Subcutaneous abdominal adipose tissue (tissue), 5 donors: ENCODE measurements around the gene ZFP92.
"Not testable (repeated sequence)": the region's sequence is repeated elsewhere in the genome, so short reads cannot be mapped to it uniquely, and the experiment has no call there.

Experiments used
- H3K27ac ChIP-seq: one replicate; pipeline ENCODE4 v1.7.0; 2013; ENCODE audit warnings: low read depth, mild to moderate bottlenecking, inconsistent platforms, low read length, moderate library complexity
- H3K27me3 ChIP-seq, 5 donors: one replicate each; pipeline ENCODE4 v1.7.0; 2013; ENCODE audit warnings: low read length in 5 of 5, inconsistent platforms in 1 of 5; ENCODE audit not compliant: control insufficient read depth in 5 of 5, insufficient read depth in 4 of 5
- H3K36me3 ChIP-seq, 5 donors: one replicate each; pipeline ENCODE4 v1.7.0; 2013; ENCODE audit warnings: low read length in 5 of 5; ENCODE audit not compliant: control insufficient read depth in 5 of 5, insufficient read depth in 5 of 5
- H3K4me1 ChIP-seq, 5 donors: one replicate each; pipeline ENCODE4 v1.7.0; 2013; ENCODE audit warnings: low read length in 5 of 5, mild to moderate bottlenecking in 3 of 5, moderate library complexity in 1 of 5; ENCODE audit not compliant: control insufficient read depth in 5 of 5, insufficient read depth in 5 of 5
- H3K4me3 ChIP-seq, 5 donors: one replicate each; pipeline ENCODE4 v1.7.0; 2013; ENCODE audit warnings: low read length in 5 of 5, low read depth in 1 of 5
- H3K9ac ChIP-seq, 5 donors: one replicate each; pipeline ENCODE4 v1.7.0; 2013; ENCODE audit warnings: low read length in 5 of 5, mild to moderate bottlenecking in 4 of 5, moderate library complexity in 3 of 5
- H3K9me3 ChIP-seq, 5 donors: one replicate each; pipeline ENCODE4 v1.7.0; 2013; ENCODE audit warnings: low read length in 5 of 5; ENCODE audit not compliant: control insufficient read depth in 5 of 5
- donor health status: healthy.
- donor health status: healthy.
- donor health status: healthy.
- donor health status: healthy.
- donor health status: healthy.

Gene ZFP92

DNA sequence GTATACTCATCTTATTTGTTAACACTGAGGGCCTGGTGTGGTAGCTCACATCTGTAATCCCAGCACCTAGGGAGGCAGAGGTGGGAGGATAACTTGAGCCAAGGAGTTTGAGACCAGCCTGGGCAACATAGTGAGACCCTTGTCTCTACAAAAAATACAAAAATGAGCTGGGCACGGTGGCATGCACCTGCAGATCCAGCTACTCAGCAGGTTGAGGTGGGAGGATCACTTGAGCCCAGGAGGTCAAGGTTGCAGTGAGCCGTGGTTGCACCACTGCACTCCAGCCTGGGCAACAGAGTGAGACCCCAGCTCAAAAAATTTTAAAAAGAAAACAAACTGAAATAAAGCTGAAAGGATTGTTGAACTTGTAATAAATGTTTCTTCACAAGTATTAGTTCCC is 26.3 kb upstream of the ZFP92 start:
- not testable (repeated sequence) for H3K4me3 ChIP-seq, H3K27ac ChIP-seq, H3K9me3 ChIP-seq, H3K9ac ChIP-seq, H3K36me3 ChIP-seq
- Histone ChIP-seq H3K27me3 (peaks cover 0 to 14% (median 6%) of the 10 kb centered on the region in 5 donors), H3K4me1 (peaks cover 0 to 26% (median 20%) of the 10 kb centered on the region in 5 donors)

DNA sequence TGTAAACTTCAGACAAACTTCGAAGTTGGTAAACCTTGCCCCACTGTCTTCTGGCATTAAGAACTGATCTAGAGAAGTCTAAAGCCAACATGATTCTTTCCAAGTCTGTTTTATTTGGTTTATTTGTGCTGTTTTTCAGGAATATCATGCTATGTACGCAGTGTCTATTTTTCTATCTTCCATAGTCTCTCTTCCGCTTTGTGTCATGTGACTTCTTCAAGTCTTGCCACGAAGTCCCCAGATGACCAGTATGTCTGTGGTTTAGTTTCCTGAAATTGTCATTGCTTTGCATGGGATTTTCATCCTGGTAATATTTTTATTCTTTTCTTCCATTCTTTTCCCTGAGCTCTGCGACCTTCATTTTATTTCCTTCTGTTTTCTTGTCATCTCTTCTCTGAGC is 25.2 kb upstream of the ZFP92 start:
- H3K4me3 ChIP-seq = no peak overlapping the region
- no peak overlapping the region for H3K27ac ChIP-seq
- H3K36me3 ChIP-seq = no peaks in the 10 kb centered on the region
- H3K4me1 ChIP-seq = peaks cover 0 to 23% (median 12%) of the 10 kb centered on the region in 5 donors
- H3K27me3 ChIP-seq = peaks cover 0 to 9% (median 6%) of the 10 kb centered on the region in 5 donors
- no peak overlapping the region for H3K9ac ChIP-seq
- H3K9me3 ChIP-seq = no peaks in the 10 kb centered on the region

DNA sequence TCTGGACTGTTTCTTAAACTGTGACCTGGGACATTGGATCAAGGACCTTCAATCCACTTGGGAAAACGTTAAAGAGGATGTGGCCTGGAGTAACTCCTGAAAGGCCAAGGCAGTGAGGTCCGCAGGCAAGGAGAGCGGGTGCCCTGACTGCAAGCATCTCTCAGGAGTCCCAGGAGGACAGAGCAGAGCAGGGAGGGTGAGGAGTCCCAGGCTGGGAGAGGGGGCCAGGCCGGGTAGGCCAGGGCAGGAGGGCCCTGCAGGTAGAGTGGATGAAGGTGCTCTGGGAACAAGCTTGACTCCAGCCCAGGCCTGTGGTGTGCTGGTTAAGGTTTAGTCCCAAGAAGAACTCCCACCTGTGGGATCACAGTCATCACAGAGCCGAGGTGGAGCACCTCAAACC is 23.9 kb upstream of the ZFP92 start:
- Histone ChIP-seq H3K27ac (no peak overlapping the region), H3K4me1 (peaks cover 0 to 14% (median 2%) of the 10 kb centered on the region in 5 donors), H3K27me3 (peaks cover 0 to 7% (median 4%) of the 10 kb centered on the region in 5 donors), H3K4me3 (no peak overlapping the region), H3K36me3 (no peaks in the 10 kb centered on the region), H3K9me3 (no peaks in the 10 kb centered on the region), H3K9ac (no peak overlapping the region)

DNA sequence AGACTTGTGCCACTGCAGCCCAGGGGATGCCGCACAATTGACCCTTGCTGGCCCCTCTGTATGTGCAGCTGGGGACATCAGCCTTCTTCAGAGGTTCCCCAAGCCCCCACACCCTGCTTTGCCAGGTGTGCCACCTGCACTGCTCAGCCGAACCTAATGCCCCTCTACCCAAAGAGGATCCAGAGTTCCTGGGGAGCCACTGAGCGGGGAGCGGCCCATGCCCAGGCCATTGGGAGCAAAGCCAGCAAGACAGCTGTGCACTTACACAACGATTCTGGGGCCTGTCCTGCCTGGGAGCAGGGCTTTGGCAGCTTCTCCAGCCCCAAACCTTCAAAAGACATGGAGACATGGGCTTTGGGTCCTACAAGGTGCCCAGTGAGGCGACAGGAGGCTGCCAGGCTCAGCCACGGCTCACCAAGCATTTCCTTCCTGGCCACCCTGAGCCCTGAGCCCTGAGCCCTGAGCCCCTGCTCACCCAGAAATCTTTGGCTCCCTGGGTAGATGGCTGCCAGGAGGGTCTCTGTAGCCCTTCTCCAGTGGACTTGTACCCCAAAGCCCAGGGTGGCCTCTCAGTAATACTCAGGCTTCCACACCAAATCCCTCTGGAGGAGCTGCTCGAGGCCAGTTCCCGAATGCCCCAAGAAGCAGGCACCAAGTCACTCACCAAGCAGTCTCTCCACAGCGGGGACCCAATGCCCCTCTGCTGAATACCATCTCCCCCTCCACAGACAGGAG is 23.1 kb upstream of the ZFP92 start:
- no peak overlapping the region for H3K27ac ChIP-seq
- no peaks in the 10 kb centered on the region for H3K9me3 ChIP-seq
- no peak overlapping the region for H3K4me3 ChIP-seq
- H3K36me3 ChIP-seq = no peaks in the 10 kb centered on the region
- H3K27me3 ChIP-seq = peaks cover 0 to 7% (median 4%) of the 10 kb centered on the region in 5 donors
- peaks cover 0 to 22% (median 9%) of the 10 kb centered on the region in 5 donors for H3K4me1 ChIP-seq
- H3K9ac ChIP-seq = no peak overlapping the region

DNA sequence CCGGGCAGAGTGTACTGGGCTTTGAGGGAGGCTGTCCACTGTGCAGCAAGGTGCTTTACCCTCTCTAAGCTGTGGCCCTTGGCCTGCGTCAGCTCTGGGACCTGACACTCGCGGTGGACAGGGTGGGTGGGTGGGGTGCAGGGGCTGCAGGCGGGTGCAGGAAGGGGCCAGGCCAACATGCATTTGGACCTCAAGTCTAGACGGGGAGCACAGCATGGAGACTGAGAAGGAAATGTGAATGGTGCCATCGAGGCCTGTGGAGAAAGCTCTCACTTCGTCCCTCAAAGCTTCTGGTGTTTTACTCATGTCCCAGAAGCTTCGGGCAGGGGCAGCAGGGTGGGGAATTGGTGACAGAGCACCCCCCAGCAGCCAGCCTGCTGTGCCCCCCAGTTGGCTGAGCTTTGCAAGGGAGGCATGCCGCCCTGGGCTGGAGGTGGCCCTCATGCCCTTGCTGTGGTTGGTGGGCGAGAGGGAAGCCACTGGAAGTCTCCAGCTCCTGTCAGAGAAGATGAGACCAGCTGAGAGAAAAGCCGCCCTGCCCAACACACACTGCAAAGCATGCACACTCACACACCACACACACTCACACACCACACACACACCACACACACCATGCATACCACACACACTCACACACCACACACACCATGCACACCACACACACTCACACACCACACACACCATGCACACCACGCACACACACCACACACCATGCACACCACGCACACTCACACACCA is 22.4 kb upstream of the ZFP92 start:
- Histone ChIP-seq H3K4me3 (no peak overlapping the region), H3K9me3 (no peaks in the 10 kb centered on the region), H3K4me1 (peaks cover 0 to 25% (median 11%) of the 10 kb centered on the region in 5 donors), H3K27me3 (peaks cover 0 to 7% (median 4%) of the 10 kb centered on the region in 5 donors), H3K36me3 (no peaks in the 10 kb centered on the region), H3K27ac (no peak overlapping the region), H3K9ac (no peak overlapping the region)

DNA sequence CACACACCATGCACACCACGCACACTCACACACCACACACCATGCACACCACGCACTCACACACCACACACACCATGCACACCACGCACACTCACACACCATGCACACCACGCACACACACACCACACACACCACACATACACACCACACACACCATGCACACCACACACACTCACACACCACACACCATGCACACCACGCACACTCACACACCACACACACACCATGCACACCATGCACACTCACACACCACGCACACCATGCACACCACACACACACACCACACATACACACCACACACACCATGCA is 21.9 kb upstream of the ZFP92 start:
- H3K9me3 ChIP-seq, H3K27ac ChIP-seq: not testable (repeated sequence)

DNA sequence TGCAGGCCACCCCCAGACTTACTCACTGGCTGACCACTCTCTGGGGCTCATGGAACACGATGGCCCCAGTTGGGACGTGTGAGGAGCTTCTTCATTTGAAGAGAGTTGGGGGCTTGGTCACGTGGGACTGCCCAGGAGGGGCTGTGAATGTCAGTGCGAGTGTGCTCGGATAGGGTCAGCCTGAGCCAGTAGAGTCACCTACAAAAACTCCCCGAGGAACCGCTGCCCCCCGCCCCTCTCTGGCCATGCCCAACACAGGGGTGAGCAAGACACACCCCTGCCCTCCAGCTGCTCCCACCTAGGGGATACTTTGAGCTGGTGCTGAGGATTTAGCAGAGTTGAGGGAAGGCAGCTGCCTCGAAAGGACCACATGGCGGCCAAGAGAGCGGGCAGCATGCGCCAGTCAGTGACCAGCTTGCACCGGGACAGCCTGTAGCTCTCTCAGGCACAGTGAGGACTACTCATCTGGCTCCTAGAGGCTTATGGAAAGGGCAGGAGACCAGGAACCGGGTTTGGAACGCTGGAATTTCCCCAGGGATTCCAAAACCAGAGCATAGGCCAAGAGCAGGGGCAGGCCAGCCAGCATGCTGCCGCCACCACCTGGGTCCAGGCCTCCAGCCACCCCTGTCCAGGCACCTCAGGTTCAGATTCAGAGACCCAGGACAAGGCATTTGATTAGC is 18.5 kb upstream of the ZFP92 start:
- Histone ChIP-seq H3K4me3 (no peak overlapping the region), H3K4me1 (peaks cover 0 to 19% (median 10%) of the 10 kb centered on the region in 5 donors), H3K27ac (no peak overlapping the region), H3K9me3 (no peaks in the 10 kb centered on the region), H3K9ac (no peak overlapping the region), H3K36me3 (no peaks in the 10 kb centered on the region), H3K27me3 (peaks cover 4 to 12% (median 7%) of the 10 kb centered on the region in 5 donors)

More for the DNA sequence above, 21.9 kb upstream of the ZFP92 start:
- peaks cover 0 to 25% (median 11%) of the 10 kb centered on the region in 5 donors for H3K4me1 ChIP-seq
- not testable (repeated sequence) for H3K27me3 ChIP-seq, H3K36me3 ChIP-seq, H3K4me3 ChIP-seq, H3K9ac ChIP-seq

DNA sequence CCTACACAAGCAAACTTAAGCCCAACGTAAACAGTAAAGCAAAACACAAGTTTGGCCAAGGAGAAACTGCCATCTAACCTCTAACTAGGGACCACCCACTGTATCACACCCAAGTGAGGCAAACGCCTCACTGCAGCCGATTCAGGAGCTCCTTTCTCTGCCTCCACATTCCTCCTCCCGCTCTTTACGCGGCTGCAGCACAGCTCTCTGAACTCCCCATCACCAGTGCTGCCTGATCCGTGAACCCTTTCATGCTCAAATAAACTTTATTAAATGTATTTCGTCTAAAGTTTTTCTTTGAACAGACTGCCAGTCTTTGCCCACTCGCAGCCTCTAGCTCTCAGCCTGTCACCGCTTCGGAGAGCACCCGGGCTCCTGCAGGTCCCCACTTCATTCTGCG is 16.7 kb upstream of the ZFP92 start:
- Histone ChIP-seq H3K9me3 (no peaks in the 10 kb centered on the region), H3K4me1 (peaks cover 0 to 12% (median 10%) of the 10 kb centered on the region in 5 donors), H3K36me3 (no peaks in the 10 kb centered on the region), H3K4me3 (no peak overlapping the region), H3K27ac (no peak overlapping the region), H3K27me3 (peaks cover 3 to 12% (median 9%) of the 10 kb centered on the region in 5 donors), H3K9ac (no peak overlapping the region)

DNA sequence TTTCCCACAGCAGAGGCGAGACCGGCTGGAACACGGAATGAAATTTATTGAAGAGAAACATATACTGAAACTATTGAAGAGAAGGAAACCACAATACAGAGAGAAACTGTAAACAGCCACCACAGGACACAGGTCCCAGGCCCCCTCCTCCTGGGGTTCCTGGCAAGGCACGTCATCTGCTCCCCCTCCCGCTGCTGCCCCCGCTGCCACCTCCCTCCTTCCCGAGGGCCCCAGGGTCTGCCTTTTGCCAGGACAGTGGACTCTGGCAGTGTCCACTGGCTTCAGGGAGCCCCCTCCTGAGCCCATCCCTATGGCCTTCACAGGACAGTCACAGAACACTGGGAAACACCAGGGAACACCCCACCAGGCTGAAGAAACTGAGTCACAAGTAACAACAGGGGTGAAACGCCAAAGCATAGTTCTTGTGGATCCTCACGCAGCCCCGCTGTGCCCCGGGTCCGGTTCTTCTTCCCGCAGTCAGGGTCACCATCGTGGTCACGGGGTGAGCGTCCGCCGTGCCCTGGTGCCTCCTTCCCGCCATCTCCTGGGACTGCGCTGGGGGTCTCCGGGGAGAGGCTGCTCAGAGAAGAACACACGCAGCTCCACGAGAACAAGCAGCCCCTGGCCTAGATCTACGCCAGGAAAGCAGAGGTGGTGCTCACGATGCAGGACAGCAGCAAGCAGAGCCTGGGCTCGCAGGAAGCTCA is 15.5 kb upstream of the ZFP92 start:
- H3K27me3 ChIP-seq = peaks cover 3 to 12% (median 9%) of the 10 kb centered on the region in 5 donors
- no peak overlapping the region for H3K9ac ChIP-seq
- H3K9me3 ChIP-seq = no peaks in the 10 kb centered on the region
- H3K36me3 ChIP-seq = no peaks in the 10 kb centered on the region
- H3K27ac ChIP-seq = no peak overlapping the region
- H3K4me1 ChIP-seq = peaks cover 0 to 12% (median 10%) of the 10 kb centered on the region in 5 donors
- H3K4me3 ChIP-seq = no peak overlapping the region
